ENCODE data around the gene HSFX3. TPM values are rescaled to one million over a fixed set of nuclear protein-coding genes. Genes with fewer than 3 reads are reported as not detected.
"Not testable (repeated sequence)": the region's sequence is repeated elsewhere in the genome, so short reads cannot be mapped to it uniquely, and the experiment has no call there.

The HSFX3 gene
- total RNA-seq, 1 donor from 2014 or later, result 0.59 TPM

DNA sequence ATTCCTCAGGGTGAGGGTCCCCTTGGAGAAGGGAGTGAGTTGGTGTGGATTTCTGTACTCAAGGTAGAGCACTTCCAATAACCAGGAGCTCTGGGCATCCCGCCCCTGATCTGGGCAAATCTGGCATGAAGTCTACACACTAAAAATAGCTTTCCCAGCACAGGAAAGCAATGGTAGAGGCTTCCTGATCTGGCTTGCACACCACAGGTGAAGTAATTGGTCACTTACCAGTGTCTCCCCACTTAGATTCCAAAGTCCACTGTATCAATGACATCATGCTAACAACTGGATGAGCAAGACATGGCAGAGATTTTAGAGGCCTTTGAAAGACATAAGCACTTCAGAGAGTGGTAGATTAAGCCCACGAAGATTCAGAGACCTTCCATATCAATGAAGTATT lies 26.8 kb downstream of the HSFX3 start:
- intact Hi-C loops (cut with DNase I), result no loop called here
- no peak for DNase-seq (ENCODE audit: low spot score)

GRCh38 chrX:149521438-149521837 lies 28.3 kb downstream of the HSFX3 start:
- DNase-seq (ENCODE audit: low spot score), result no peak
- intact Hi-C loops (cut with DNase I), result no loop called here

- intact Hi-C loops (cut with DNase I); DNase-seq (ENCODE audit: low spot score): not testable (repeated sequence)
These were observed 29.0 kb downstream of the HSFX3 start for GRCh38 chrX:149520636-149521277.

- intact Hi-C loops (cut with DNase I), result no loop called here
- no peak for DNase-seq (ENCODE audit: low spot score)
These were observed 31.5 kb downstream of the HSFX3 start for GRCh38 chrX:149518236-149518635.

GRCh38 chrX:149517308-149517707 lies 32.4 kb downstream of the HSFX3 start:
- intact Hi-C loops (cut with DNase I), result no loop called here
- DNase-seq (ENCODE audit: low spot score), result no peak

DNA sequence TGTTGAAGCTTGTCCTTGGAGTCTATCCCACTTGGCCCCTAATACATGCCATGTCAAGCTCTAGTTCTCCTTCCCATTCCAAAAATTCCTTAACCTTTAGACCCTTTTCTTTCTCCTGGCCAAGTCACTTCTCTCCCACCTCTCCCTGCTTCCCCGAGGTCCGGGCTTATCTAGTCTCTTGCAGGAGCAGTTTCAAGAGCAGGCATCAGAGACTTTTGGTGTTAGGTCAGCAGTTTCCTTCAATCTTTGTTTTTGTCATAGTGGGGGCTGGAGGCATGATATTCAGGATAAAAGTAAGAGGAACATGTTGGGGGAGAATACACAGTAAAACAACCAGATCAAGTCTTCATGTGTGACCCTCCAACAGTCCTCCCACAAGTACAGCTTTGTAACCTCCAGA lies 33.1 kb downstream of the HSFX3 start:
- intact Hi-C loops (cut with DNase I), result no loop called here
- DNase-seq (ENCODE audit: low spot score), result no peak

- intact Hi-C loops (cut with DNase I), result no loop called here
- DNase-seq (ENCODE audit: low spot score), result no peak
These were observed 33.6 kb downstream of the HSFX3 start for GRCh38 chrX:149515954-149516602.

DNA sequence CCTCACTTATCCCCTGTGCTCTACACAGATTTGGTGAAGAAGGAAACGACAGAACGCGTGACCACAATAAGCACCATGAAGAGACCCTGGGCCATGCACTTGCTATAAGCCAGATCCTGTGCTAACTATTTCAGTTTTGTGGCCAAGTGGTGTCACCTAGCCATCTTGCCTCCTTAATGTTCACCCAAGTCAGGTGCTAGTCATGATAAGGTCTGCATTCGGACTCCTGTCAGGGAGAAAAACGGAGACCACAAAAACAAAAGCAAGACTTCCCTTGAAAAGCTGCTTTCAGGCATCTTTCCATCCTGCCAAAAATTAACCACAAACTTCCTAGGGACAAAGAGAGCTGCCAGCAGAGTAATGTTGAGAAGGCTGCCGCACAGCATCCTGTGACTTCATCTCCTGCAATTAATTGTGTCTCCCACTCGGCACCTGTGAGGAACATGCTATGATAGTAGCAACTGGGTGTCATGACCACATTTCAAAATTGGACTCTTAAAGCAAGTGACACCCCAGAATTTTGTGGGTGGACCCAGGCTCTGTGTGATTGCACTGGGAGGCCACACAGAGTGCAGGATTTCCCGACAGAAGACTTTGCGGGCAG lies 35.8 kb downstream of the HSFX3 start:
- no peak for DNase-seq (ENCODE audit: low spot score)
- intact Hi-C loops (cut with DNase I), result no loop called here

DNA sequence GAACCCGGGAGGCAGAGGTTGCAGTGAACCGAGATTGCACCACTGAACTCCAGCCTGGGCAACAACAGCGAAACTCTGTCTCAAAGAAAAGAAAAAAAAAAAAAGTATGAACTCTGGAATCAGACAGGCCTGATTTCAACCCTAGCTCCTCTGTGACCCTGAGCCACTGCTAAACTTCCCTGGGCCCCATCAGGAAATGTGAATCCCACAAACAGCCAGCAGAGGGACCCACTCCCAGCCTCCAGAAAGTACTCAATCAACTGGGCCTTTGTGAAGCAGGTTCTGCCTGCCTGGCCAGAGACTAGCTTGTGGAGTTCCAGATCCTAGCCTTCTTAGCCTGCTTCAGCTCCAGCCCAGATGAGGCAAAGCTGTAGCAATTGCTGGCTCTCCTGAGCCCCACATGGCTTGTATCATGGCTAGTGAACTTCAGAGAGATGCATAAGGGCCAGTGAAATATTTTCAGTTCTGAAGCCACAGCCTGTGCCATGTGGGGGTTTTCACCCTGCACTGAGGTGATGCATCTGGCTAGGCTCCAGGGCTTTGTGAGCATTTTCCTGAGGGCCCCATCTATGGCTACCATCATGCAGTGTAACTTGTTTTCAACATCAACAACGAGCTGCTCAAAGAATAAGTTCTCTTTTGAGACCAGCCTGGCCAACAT lies 37.4 kb downstream of the HSFX3 start:
- intact Hi-C loops (cut with DNase I), result no loop called here
- DNase-seq (ENCODE audit: low spot score), result peak; percentile 78

GRCh38 chrX:149511081-149511480 lies 38.6 kb downstream of the HSFX3 start:
- DNase-seq (ENCODE audit: low spot score), result no peak
- intact Hi-C loops (cut with DNase I), result no loop called here

GRCh38 chrX:149510386-149510785 lies 39.3 kb downstream of the HSFX3 start:
- intact Hi-C loops (cut with DNase I), result no loop called here
- no peak for DNase-seq (ENCODE audit: low spot score)

DNA sequence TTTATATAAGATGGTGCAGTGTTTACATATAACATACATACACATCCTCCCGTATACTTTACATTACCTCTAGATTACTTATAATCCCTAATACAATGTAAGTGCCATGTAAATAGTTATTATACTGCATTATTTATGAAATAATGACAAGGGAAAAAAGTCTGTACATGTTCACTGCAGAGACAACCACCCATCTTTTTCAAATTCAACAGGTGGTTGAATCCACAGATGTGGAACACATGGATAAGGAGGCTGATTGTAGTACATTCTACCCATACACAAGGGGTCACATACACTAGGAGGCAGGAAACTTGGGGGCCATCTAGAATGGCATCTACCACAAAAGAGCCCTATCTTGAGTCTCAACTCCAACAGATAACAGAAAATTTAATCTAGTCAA lies 41.3 kb downstream of the HSFX3 start:
- intact Hi-C loops (cut with DNase I), result no loop called here
- no peak for DNase-seq (ENCODE audit: low spot score)

- no peak for DNase-seq (ENCODE audit: low spot score)
- intact Hi-C loops (cut with DNase I), result no loop called here
These were observed 43.4 kb downstream of the HSFX3 start for GRCh38 chrX:149506349-149506748.

DNA sequence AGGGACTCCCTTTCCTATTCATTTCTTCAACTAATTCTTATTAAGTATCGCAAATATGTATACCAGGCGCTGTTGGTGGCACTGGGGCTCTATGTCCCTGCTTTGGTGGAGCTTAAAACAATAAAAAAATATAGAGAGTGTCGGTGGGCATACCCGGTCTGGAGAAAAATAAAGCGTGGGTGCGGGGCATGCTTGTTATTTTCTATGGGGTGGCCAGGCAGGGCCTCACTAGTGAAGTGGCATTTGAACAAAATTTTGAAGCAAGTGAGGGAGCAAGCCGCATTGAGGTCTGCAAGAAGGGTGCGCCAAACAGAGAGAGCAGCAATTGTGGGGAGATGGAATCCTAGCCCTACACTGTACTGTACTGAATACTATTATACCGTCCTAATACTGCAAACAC lies 44.1 kb downstream of the HSFX3 start:
- intact Hi-C loops (cut with DNase I), result no loop called here
- DNase-seq (ENCODE audit: low spot score), result no peak

- DNase-seq (ENCODE audit: low spot score), result peak; percentile 96
- intact Hi-C loops (cut with DNase I), result no loop called here
These were observed 44.6 kb downstream of the HSFX3 start, which contains the start of gene IDS for GRCh38 chrX:149504915-149505651. Gene IDS, minus strand, starts transcription at chrX:149505306. Its CDS starts 169 bp downstream, at chrX:149505137.

GRCh38 chrX:149504226-149504914 lies 45.4 kb downstream of the HSFX3 start:
- intact Hi-C loops (cut with DNase I), result no loop called here
- no peak for DNase-seq (ENCODE audit: low spot score)

DNA sequence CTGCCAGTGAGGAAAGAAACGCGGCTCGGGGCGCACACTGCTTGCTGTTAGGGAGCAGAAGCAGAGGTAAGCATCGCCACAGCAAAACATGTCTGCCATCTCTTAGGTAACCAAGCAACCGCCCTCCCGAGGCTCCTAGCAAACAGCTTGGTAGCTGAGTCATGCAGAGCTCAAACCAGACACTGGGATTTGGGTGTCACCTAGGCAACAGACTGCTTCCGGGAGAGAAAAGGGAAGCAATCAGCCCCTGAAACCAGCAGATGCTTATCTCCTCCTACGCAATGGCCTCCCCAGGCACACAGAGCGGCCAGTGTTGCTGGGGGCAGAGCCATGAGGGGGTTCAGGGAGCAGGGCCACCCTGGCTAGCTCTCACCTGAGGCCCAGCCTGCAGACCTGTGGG lies 46.3 kb downstream of the HSFX3 start:
- DNase-seq (ENCODE audit: low spot score); intact Hi-C loops (cut with DNase I): not testable (repeated sequence)

DNA sequence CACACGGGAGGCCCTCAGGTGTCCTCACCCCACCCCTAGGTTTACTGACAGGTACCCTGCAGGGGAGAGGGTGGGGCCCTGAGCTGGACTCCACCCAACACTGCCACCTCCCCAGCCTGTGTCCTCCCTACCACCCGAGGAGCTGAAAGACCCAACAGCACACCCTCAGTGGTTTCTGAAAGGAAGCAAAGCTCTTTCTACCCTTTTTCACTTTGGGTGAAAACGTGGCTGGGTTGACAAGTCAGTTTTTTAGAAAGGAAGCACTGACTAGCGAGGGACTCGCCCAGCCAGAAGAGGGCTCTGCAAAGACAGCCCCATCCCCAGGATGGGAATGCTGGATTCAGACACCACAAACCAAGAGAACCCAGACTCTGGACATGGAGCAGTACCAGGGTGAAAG lies 46.8 kb downstream of the HSFX3 start:
- DNase-seq (ENCODE audit: low spot score); intact Hi-C loops (cut with DNase I): not testable (repeated sequence)

DNA sequence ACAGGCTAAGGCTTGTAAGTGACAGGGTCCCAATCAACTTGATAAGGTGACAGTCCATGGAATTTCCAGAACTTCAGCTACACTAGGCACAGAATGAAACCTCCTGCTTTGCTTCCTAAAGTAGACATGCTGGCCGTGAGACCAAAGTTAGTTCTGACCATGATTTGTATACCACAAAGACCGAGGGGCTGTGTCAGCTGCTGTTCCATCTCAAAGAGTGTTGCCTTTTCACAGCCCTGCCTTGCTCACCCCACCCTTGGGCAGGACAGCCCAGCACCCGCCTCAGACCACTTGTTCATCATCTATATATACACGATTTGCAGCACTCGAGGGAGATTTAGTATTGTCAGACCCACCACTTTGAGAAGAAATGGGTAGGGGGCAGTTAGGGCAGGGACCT lies 50.0 kb downstream of the HSFX3 start:
- intact Hi-C loops (cut with DNase I), result no loop called here
- DNase-seq (ENCODE audit: low spot score), result no peak
